HepG2 (cell line): ENCODE data around the gene TJP3. TPM values are rescaled to one million over a fixed set of nuclear protein-coding genes. Genes with fewer than 3 reads are reported as not detected.

Source experiments
- ATM ChIP-seq: fragments of 450-650 bp; IDR thresholded peaks from 2 replicates; pipeline ENCODE4 v1.7.1; 2017; ENCODE audit warnings: mild to moderate bottlenecking, borderline replicate concordance
- GABPB1 ChIP-seq: IDR thresholded peaks from 2 replicates; pipeline ENCODE4 v1.6.1; 2016; ENCODE audit warnings: mild to moderate bottlenecking, missing genetic modification reagents, moderate library complexity, missing compliant biosample characterization
- HMG20A ChIP-seq: IDR thresholded peaks from 2 replicates; pipeline ENCODE4 v1.6.1; 2016; ENCODE audit warnings: borderline replicate concordance
- IRX3 ChIP-seq: sonication (generic); formaldehyde crosslinking; IDR thresholded peaks from 2 replicates; pipeline ENCODE4 v1.8.1; 2023; ENCODE audit warnings: mild to moderate bottlenecking, low read depth, missing genetic modification reagents, borderline replicate concordance
- MED8 ChIP-seq: sonication (generic); formaldehyde crosslinking; IDR thresholded peaks from 2 replicates; pipeline ENCODE4 v1.8.1; 2023; ENCODE audit warnings: mild to moderate bottlenecking, missing genetic modification reagents; ENCODE audit not compliant: insufficient replicate concordance
- MYC ChIP-seq: sonication (generic); formaldehyde crosslinking; IDR thresholded peaks from 2 replicates; pipeline ENCODE4 v1.9.0; 2021; ENCODE audit warnings: missing genetic modification reagents, borderline replicate concordance
- POLR2A ChIP-seq, 2 experiments: IDR thresholded peaks; 2 replicates each; pipeline ENCODE4 v1.6.1; 2011; ENCODE audit warnings: low read depth in 2 of 2, low read length in 2 of 2, mild to moderate bottlenecking in 1 of 2, moderate library complexity in 1 of 2; ENCODE audit not compliant: insufficient read depth in 1 of 2
- RFX1 ChIP-seq: fragments of 450-650 bp; IDR thresholded peaks from 2 replicates; pipeline ENCODE4 v1.6.1; 2017
- SYNCRIP ChIP-seq: fragments of 200-400 bp; formaldehyde crosslinking; IDR thresholded peaks from 2 replicates; pipeline ENCODE4 v1.6.1; 2018; ENCODE audit warnings: mild to moderate bottlenecking, low read depth, low read length; ENCODE audit not compliant: insufficient read depth
- ZNF570 ChIP-seq: sonication (generic); formaldehyde crosslinking; IDR thresholded peaks from 2 replicates; pipeline ENCODE4 v1.4.0; 2020; ENCODE audit warnings: mild to moderate bottlenecking, missing genetic modification reagents, borderline replicate concordance
- ZNF577 ChIP-seq: sonication (generic); formaldehyde crosslinking; IDR thresholded peaks from 2 replicates; pipeline ENCODE4 v1.4.0; 2020; ENCODE audit warnings: mild to moderate bottlenecking, low read depth, missing genetic modification reagents, borderline replicate concordance
- ZNF605 ChIP-seq: sonication (generic); formaldehyde crosslinking; IDR thresholded peaks from 2 replicates; pipeline ENCODE4 v1.8.0; 2022; ENCODE audit warnings: mild to moderate bottlenecking, missing genetic modification reagents
- ZNF674 ChIP-seq: sonication (generic); formaldehyde crosslinking; IDR thresholded peaks from 2 replicates; pipeline ENCODE4 v1.5.0; 2020; ENCODE audit warnings: low read depth, mild to moderate bottlenecking, missing genetic modification reagents
- ZNF891 ChIP-seq: sonication (generic); formaldehyde crosslinking; IDR thresholded peaks from 2 replicates; pipeline ENCODE4 v1.5.0; 2020; ENCODE audit warnings: mild to moderate bottlenecking, missing genetic modification reagents
- ZSCAN30 ChIP-seq: sonication (generic); formaldehyde crosslinking; IDR thresholded peaks from 2 replicates; pipeline ENCODE4 v1.5.0; 2020; ENCODE audit warnings: mild to moderate bottlenecking, missing genetic modification reagents
- polyA plus RNA-seq, 8 experiments: library from polyadenylated mRNA; depleted of rRNA in 3 of 8; stranded (reverse) in 7 of 8; unstranded in 1 of 8; fragments of >200 nt; fragmentation: Illumina TruSeq in 4 of 8; extraction: Trizol in 4 of 8; gene quantifications; 2 replicates each; pipeline versions ENCODE4 v1.2.1 to v1.2.3, GENCODE V29; 2011 to 2016; ENCODE audit warnings: low read depth in 4 of 8, missing spikeins in 1 of 8, mixed read lengths in 1 of 8; ENCODE audit not compliant: insufficient read depth in 1 of 8
- total RNA-seq, 5 experiments: library from RNA; depleted of rRNA; stranded (reverse); fragments of >200 nt; fragmentation: Illumina TruSeq; extraction: Trizol; gene quantifications; 2 replicates each; pipeline ENCODE4 v1.2.3, GENCODE V29; 2016; ENCODE audit warnings: low read depth in 1 of 5
- TF ChIP-seq, protein P1 (sequence below): sonication (generic); formaldehyde crosslinking; IDR thresholded peaks from 2 replicates; pipeline ENCODE4 v1.9.0; 2022; ENCODE audit warnings: low read depth, missing genetic modification reagents
- TF ChIP-seq, protein P2 (sequence below): sonication (generic); formaldehyde crosslinking; IDR thresholded peaks from 2 replicates; pipeline ENCODE4 v1.9.0; 2021; ENCODE audit warnings: missing genetic modification reagents, mild to moderate bottlenecking, borderline replicate concordance
- TF ChIP-seq, protein P3 (sequence below): sonication (generic); formaldehyde crosslinking; IDR thresholded peaks from 2 replicates; pipeline ENCODE4 v1.4.0; 2020; ENCODE audit warnings: mild to moderate bottlenecking, missing genetic modification reagents, borderline replicate concordance
- TF ChIP-seq, protein P4 (sequence below): sonication (generic); formaldehyde crosslinking; IDR thresholded peaks from 2 replicates; pipeline ENCODE4 v1.4.0; 2020; ENCODE audit warnings: missing genetic modification reagents, borderline replicate concordance

TJP3 gene
- total and polyA plus RNA-seq, 2 of the 13 experiments (the other 11 are each of a cell fraction or from before 2014, with no cell fraction given) = 2.3 to 21.5 TPM

DNA sequence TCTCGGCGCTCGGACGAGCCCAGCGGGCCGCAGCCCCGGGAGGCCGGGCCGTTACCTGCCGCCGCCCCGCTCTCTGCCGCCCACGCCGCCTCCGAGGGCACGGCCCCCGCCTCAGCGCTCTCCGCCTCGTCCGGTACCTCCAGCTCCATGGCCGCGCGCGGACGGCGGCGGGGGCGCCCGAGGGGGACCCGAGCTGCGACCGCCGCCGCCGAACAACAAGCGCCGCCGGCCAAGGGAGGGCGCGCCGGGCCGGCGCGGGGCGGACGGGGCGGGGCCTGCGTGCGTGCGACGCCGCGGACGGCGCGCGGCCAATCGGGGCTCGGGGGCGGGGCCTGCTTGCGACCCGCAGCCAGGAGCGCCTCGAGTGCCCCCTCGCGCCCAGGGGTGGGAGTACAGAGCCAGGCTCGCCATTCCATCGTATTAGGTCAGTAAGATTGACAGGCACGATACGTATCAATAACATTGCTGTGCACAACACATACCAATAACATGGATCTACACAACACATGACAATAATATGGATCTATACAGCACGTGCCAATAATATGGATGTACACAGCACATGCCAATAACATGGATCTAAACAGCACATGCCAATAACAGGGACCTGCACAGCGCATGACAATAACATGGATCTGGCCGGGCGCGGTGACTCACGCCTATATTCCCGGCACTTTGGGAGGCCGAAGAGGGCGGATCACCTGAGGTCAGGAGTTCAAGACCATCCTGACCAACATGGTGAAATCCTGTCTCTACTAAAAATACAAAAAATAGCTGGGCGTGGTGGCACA lies 7.7 kb upstream of the TJP3 start, which contains the start of gene PIP5K1C (continued):
- TF ChIP-seq, protein P1, sequence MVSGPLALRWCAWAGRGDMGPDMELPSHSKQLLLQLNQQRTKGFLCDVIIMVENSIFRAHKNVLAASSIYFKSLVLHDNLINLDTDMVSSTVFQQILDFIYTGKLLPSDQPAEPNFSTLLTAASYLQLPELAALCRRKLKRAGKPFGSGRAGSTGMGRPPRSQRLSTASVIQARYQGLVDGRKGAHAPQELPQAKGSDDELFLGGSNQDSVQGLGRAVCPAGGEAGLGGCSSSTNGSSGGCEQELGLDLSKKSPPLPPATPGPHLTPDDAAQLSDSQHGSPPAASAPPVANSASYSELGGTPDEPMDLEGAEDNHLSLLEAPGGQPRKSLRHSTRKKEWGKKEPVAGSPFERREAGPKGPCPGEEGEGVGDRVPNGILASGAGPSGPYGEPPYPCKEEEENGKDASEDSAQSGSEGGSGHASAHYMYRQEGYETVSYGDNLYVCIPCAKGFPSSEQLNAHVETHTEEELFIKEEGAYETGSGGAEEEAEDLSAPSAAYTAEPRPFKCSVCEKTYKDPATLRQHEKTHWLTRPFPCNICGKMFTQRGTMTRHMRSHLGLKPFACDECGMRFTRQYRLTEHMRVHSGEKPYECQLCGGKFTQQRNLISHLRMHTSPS = no peak
- no peak for TF ChIP-seq MED8 (CRISPR knock-in tag)
- TF ChIP-seq, protein P2, sequence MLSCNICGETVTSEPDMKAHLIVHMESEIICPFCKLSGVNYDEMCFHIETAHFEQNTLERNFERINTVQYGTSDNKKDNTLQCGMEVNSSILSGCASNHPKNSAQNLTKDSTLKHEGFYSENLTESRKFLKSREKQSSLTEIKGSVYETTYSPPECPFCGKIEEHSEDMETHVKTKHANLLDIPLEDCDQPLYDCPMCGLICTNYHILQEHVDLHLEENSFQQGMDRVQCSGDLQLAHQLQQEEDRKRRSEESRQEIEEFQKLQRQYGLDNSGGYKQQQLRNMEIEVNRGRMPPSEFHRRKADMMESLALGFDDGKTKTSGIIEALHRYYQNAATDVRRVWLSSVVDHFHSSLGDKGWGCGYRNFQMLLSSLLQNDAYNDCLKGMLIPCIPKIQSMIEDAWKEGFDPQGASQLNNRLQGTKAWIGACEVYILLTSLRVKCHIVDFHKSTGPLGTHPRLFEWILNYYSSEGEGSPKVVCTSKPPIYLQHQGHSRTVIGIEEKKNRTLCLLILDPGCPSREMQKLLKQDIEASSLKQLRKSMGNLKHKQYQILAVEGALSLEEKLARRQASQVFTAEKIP (CRISPR knock-in tag) = no peak
- TF ChIP-seq IRX3 (CRISPR knock-in tag) = no peak
- TF ChIP-seq, protein P3, sequence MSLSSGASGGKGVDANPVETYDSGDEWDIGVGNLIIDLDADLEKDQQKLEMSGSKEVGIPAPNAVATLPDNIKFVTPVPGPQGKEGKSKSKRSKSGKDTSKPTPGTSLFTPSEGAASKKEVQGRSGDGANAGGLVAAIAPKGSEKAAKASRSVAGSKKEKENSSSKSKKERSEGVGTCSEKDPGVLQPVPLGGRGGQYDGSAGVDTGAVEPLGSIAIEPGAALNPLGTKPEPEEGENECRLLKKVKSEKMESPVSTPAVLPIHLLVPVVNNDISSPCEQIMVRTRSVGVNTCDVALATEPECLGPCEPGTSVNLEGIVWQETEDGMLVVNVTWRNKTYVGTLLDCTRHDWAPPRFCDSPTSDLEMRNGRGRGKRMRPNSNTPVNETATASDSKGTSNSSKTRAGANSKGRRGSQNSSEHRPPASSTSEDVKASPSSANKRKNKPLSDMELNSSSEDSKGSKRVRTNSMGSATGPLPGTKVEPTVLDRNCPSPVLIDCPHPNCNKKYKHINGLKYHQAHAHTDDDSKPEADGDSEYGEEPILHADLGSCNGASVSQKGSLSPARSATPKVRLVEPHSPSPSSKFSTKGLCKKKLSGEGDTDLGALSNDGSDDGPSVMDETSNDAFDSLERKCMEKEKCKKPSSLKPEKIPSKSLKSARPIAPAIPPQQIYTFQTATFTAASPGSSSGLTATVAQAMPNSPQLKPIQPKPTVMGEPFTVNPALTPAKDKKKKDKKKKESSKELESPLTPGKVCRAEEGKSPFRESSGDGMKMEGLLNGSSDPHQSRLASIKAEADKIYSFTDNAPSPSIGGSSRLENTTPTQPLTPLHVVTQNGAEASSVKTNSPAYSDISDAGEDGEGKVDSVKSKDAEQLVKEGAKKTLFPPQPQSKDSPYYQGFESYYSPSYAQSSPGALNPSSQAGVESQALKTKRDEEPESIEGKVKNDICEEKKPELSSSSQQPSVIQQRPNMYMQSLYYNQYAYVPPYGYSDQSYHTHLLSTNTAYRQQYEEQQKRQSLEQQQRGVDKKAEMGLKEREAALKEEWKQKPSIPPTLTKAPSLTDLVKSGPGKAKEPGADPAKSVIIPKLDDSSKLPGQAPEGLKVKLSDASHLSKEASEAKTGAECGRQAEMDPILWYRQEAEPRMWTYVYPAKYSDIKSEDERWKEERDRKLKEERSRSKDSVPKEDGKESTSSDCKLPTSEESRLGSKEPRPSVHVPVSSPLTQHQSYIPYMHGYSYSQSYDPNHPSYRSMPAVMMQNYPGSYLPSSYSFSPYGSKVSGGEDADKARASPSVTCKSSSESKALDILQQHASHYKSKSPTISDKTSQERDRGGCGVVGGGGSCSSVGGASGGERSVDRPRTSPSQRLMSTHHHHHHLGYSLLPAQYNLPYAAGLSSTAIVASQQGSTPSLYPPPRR (CRISPR knock-in tag) = no peak
- no peak for TF ChIP-seq RFX1
- peak in 1 of 2 experiments; percentile 44; a peak in 1 of 4 replicates for TF ChIP-seq POLR2A (IDR thresholded peaks at IDR 0.05; ENCODE audit: insufficient read depth in 1 of 2, low read depth in 2 of 2, low read length in 2 of 2)
- TF ChIP-seq GABPB1 = 0 out of 2 replicates have a peak, but pooled peaks have one; percentile 18
- TF ChIP-seq MYC (CRISPR knock-in tag) = no peak
- no peak for TF ChIP-seq SYNCRIP
- no peak for TF ChIP-seq ZNF605 (CRISPR knock-in tag)
- TF ChIP-seq ZNF577 (CRISPR knock-in tag) = no peak
- no peak for TF ChIP-seq ATM
- TF ChIP-seq ZSCAN30 (CRISPR knock-in tag) = no peak
- no peak for TF ChIP-seq ZNF570
- TF ChIP-seq, protein P4, sequence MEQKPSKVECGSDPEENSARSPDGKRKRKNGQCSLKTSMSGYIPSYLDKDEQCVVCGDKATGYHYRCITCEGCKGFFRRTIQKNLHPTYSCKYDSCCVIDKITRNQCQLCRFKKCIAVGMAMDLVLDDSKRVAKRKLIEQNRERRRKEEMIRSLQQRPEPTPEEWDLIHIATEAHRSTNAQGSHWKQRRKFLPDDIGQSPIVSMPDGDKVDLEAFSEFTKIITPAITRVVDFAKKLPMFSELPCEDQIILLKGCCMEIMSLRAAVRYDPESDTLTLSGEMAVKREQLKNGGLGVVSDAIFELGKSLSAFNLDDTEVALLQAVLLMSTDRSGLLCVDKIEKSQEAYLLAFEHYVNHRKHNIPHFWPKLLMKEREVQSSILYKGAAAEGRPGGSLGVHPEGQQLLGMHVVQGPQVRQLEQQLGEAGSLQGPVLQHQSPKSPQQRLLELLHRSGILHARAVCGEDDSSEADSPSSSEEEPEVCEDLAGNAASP = no peak
- TF ChIP-seq HMG20A (CRISPR knock-in tag) = no peak
- no peak for TF ChIP-seq ZNF891 (CRISPR knock-in tag)
- no peak for TF ChIP-seq ZNF674
